Neural cell (in vitro differentiated cells): ENCODE measurements around the gene FAM171A1. TPM values are rescaled to one million over a fixed set of nuclear protein-coding genes. Genes with fewer than 3 reads are reported as not detected.

Experiments used
- H2AFZ ChIP-seq: fragments of 200-600, 300-800 bp; sonication (generic), shearing (Covaris generic); 2 replicates; pipeline ENCODE4 v1.6.0; 2014; ENCODE audit warnings: low read depth, mild to moderate bottlenecking, antibody characterized with exemption, low read length, moderate library complexity
- H3F3A ChIP-seq: fragments of 200-600 bp; shearing (Covaris generic); 2 replicates; pipeline ENCODE4 v1.6.1; 2016; ENCODE audit warnings: mild to moderate bottlenecking, moderate library complexity, mixed read lengths, antibody characterized with exemption, low read length; ENCODE audit not compliant: insufficient read depth, poor library complexity, severe bottlenecking
- H3K27ac ChIP-seq: fragments of 200-600, 300-800 bp; sonication (generic), shearing (Covaris generic); 2 replicates; pipeline ENCODE4 v1.5.1; 2014; ENCODE audit warnings: mild to moderate bottlenecking, low read length, moderate library complexity
- H3K27me3 ChIP-seq: fragments of 300-800, 200-600 bp; sonication (generic), shearing (Covaris generic); 2 replicates; pipeline ENCODE4 v1.6.0; 2014; ENCODE audit warnings: mild to moderate bottlenecking, low read depth, low read length, moderate library complexity; ENCODE audit not compliant: insufficient read depth
- H3K36me3 ChIP-seq: fragments of 300-800, 200-600 bp; sonication (generic), shearing (Covaris generic); 2 replicates; pipeline ENCODE4 v1.5.1; 2014; ENCODE audit warnings: mild to moderate bottlenecking, antibody characterized with exemption, low read length, moderate library complexity; ENCODE audit not compliant: insufficient read depth
- H3K4me2 ChIP-seq: fragments of 300-800, 200-600 bp; sonication (generic), shearing (Covaris generic); 2 replicates; pipeline ENCODE4 v1.6.0; 2014; ENCODE audit warnings: mild to moderate bottlenecking, low read length
- H3K4me3 ChIP-seq: fragments of 300-800, 200-600 bp; sonication (generic), shearing (Covaris generic); 2 replicates; pipeline ENCODE4 v1.5.1; 2014; ENCODE audit warnings: mild to moderate bottlenecking, low read length, moderate library complexity
- H3K79me2 ChIP-seq: fragments of 200-600 bp; shearing (Covaris generic); replicated peaks from 2 replicates; pipeline ENCODE4 v1.6.0; 2014; ENCODE audit warnings: mild to moderate bottlenecking, low read length, moderate library complexity; ENCODE audit not compliant: insufficient read depth
- H3K9ac ChIP-seq: fragments of 300-800, 200-600 bp; sonication (generic), shearing (Covaris generic); 2 replicates; pipeline ENCODE4 v1.6.1; 2016; ENCODE audit warnings: mild to moderate bottlenecking, low read length, mixed read lengths
- H3K9me2 ChIP-seq: fragments of 200-600 bp; shearing (Covaris generic); 2 replicates; pipeline ENCODE4 v1.6.1; 2016; ENCODE audit warnings: mild to moderate bottlenecking, low read length, mixed read lengths; ENCODE audit not compliant: insufficient read depth
- H3K9me3 ChIP-seq: fragments of 200-600, 300-800 bp; sonication (generic), shearing (Covaris generic); 2 replicates; pipeline ENCODE4 v1.6.1; 2016; ENCODE audit warnings: mild to moderate bottlenecking, mixed run types, low read length, moderate library complexity, mixed read lengths
- H4K20me1 ChIP-seq: fragments of 200-600 bp; shearing (Covaris generic); 2 replicates; pipeline ENCODE4 v1.6.1; 2016; ENCODE audit warnings: mild to moderate bottlenecking, mixed run types; ENCODE audit not compliant: insufficient read depth
- EP300 ChIP-seq: fragments of 450-650 bp; conservative IDR thresholded peaks from 2 replicates; pipeline ENCODE4 v1.6.1; 2014; ENCODE audit warnings: antibody characterized with exemption, mild to moderate bottlenecking, moderate library complexity; ENCODE audit not compliant: poor library complexity, severe bottlenecking
- EZH2 ChIP-seq: fragments of 200-600, 300-800 bp; shearing (Covaris generic), sonication (generic); IDR thresholded peaks from 2 replicates; pipeline ENCODE4 v1.6.1; 2014; ENCODE audit warnings: antibody characterized with exemption, low read length, borderline replicate concordance, mild to moderate bottlenecking; ENCODE audit not compliant: insufficient read depth, poor library complexity, severe bottlenecking
- MXI1 ChIP-seq: fragments of 450-650 bp; conservative IDR thresholded peaks from 2 replicates; pipeline ENCODE4 v1.6.1; 2014; ENCODE audit warnings: antibody characterized with exemption, mild to moderate bottlenecking; ENCODE audit not compliant: poor library complexity, severe bottlenecking
- POLR2AphosphoS5 ChIP-seq: IDR thresholded peaks from 2 replicates; pipeline ENCODE4 v1.6.1; 2012
- RAD21 ChIP-seq: fragments of 450-650 bp; conservative IDR thresholded peaks from 2 replicates; pipeline ENCODE4 v1.6.1; 2014; ENCODE audit warnings: antibody characterized with exemption, mild to moderate bottlenecking, moderate library complexity
- SMC3 ChIP-seq: fragments of 450-650 bp; conservative IDR thresholded peaks from 2 replicates; pipeline ENCODE4 v1.6.1; 2014; ENCODE audit warnings: antibody characterized with exemption, mild to moderate bottlenecking, moderate library complexity; ENCODE audit not compliant: poor library complexity
- TAF1 ChIP-seq: IDR thresholded peaks from 2 replicates; pipeline ENCODE4 v1.6.1; 2012; ENCODE audit warnings: low read depth
- polyA plus RNA-seq: library from polyadenylated mRNA; depleted of rRNA; stranded (reverse); fragments of >200 nt; gene quantifications from 2 replicates; pipeline ENCODE4 v1.2.3, GENCODE V29; 2014
- TF ChIP-seq, protein P1 (sequence below): IDR thresholded peaks from 2 replicates; pipeline ENCODE4 v1.6.1; 2012; ENCODE audit warnings: borderline replicate concordance
- TF ChIP-seq, protein P2 (sequence below): fragments of 450-650 bp; IDR thresholded peaks from 2 replicates; pipeline ENCODE4 v1.5.1; 2014; ENCODE audit warnings: antibody characterized with exemption, mild to moderate bottlenecking, moderate library complexity; ENCODE audit not compliant: poor library complexity, severe bottlenecking

FAM171A1 gene
- polyA plus RNA-seq, 1 donor from 2014 or later: 28.8 TPM

DNA sequence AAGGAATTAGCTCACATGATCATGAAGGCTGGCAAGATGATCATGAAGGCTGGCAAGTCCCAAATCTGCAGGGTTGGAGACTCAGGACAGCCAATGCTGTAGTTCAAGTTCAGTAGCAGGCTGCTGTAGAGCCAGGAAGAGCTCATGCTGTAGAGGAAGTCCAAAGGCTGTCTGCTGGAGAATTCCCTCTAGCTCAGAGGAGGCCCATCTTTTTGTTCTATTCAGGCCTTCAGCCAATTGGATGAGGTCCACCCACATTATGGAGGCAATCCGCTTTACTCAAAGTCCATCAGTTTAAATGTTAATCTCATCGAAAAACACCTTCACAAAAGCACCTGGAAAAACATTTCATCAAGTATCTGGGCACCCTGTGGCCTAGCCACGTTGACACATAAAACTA is 24.8 kb upstream of the FAM171A1 start:
- Histone ChIP-seq H3K27ac (no peak overlapping the region), H2AFZ (no peak overlapping the region), H3K4me2 (no peak overlapping the region), H3K4me3 (no peak overlapping the region), H3F3A (no peaks in the 10 kb centered on the region), H3K9me2 (no peaks in the 10 kb centered on the region), H3K36me3 (no peaks in the 10 kb centered on the region), H3K79me2 (no peaks in the 10 kb centered on the region), H3K9me3 (no peaks in the 10 kb centered on the region), H3K27me3 (no peaks in the 10 kb centered on the region), H3K9ac (no peak overlapping the region), H4K20me1 (no peaks in the 10 kb centered on the region)
- TF ChIP-seq, protein P1, sequence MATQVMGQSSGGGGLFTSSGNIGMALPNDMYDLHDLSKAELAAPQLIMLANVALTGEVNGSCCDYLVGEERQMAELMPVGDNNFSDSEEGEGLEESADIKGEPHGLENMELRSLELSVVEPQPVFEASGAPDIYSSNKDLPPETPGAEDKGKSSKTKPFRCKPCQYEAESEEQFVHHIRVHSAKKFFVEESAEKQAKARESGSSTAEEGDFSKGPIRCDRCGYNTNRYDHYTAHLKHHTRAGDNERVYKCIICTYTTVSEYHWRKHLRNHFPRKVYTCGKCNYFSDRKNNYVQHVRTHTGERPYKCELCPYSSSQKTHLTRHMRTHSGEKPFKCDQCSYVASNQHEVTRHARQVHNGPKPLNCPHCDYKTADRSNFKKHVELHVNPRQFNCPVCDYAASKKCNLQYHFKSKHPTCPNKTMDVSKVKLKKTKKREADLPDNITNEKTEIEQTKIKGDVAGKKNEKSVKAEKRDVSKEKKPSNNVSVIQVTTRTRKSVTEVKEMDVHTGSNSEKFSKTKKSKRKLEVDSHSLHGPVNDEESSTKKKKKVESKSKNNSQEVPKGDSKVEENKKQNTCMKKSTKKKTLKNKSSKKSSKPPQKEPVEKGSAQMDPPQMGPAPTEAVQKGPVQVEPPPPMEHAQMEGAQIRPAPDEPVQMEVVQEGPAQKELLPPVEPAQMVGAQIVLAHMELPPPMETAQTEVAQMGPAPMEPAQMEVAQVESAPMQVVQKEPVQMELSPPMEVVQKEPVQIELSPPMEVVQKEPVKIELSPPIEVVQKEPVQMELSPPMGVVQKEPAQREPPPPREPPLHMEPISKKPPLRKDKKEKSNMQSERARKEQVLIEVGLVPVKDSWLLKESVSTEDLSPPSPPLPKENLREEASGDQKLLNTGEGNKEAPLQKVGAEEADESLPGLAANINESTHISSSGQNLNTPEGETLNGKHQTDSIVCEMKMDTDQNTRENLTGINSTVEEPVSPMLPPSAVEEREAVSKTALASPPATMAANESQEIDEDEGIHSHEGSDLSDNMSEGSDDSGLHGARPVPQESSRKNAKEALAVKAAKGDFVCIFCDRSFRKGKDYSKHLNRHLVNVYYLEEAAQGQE: no peak
- TF ChIP-seq MXI1: no peak
- no peak for TF ChIP-seq POLR2AphosphoS5
- no peak for TF ChIP-seq RAD21
- TF ChIP-seq, protein P2, sequence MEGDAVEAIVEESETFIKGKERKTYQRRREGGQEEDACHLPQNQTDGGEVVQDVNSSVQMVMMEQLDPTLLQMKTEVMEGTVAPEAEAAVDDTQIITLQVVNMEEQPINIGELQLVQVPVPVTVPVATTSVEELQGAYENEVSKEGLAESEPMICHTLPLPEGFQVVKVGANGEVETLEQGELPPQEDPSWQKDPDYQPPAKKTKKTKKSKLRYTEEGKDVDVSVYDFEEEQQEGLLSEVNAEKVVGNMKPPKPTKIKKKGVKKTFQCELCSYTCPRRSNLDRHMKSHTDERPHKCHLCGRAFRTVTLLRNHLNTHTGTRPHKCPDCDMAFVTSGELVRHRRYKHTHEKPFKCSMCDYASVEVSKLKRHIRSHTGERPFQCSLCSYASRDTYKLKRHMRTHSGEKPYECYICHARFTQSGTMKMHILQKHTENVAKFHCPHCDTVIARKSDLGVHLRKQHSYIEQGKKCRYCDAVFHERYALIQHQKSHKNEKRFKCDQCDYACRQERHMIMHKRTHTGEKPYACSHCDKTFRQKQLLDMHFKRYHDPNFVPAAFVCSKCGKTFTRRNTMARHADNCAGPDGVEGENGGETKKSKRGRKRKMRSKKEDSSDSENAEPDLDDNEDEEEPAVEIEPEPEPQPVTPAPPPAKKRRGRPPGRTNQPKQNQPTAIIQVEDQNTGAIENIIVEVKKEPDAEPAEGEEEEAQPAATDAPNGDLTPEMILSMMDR: no peak
- no peak for TF ChIP-seq SMC3
- TF ChIP-seq EP300: no peak
- TF ChIP-seq EZH2: no peak
- TF ChIP-seq TAF1: no peak

DNA sequence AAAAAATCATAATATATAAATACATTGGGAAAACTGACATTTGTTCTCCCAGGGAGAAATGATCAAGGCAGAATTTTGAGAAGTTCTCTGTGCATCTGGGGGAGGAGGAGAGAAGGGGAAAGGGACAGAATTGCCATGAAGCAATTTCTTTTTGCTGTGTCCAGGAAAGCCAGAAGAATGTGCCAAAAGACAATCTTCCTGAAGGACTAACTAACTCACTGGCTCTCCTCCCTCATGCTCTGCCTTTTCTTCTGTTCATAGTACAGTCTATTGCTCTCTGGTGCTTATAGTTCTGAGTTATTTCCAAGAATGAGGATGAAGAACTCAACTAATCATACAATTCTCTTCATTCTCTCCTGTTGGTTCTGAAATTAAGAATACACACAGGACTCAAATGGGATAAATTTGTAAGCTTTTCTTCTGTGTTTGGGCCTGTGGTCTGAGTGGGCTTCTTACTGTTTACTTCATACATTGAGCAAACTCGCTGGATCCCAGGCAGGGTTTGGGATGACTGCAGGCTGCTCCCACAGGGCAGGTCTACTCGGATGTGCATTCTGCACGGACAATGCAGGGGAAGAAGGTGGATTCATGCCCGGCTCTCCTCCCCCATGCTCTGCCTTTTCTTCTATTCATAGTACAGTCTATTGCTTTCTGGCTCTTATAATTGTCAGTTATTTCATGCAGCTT is 22.2 kb upstream of the FAM171A1 start:
- no peaks in the 10 kb centered on the region for H3K36me3 ChIP-seq
- no peaks in the 10 kb centered on the region for H3K9me2 ChIP-seq
- H3K79me2 ChIP-seq: no peaks in the 10 kb centered on the region
- no peak overlapping the region for H3K9ac ChIP-seq
- H3K27ac ChIP-seq: no peak overlapping the region
- no peak overlapping the region for H3K4me2 ChIP-seq
- no peak overlapping the region for H2AFZ ChIP-seq
- TF ChIP-seq, protein P1: no peak
- TF ChIP-seq TAF1 (no peak), SMC3 (no peak), EP300 (no peak), RAD21 (no peak), EZH2 (no peak), MXI1 (no peak), POLR2AphosphoS5 (no peak)
- TF ChIP-seq, protein P2: no peak
- H3K27me3 ChIP-seq: no peaks in the 10 kb centered on the region
- no peaks in the 10 kb centered on the region for H3K9me3 ChIP-seq
- H3K4me3 ChIP-seq: no peak overlapping the region
- no peaks in the 10 kb centered on the region for H3F3A ChIP-seq
- H4K20me1 ChIP-seq: no peaks in the 10 kb centered on the region
